GM12864 (cell line): ENCODE results near the gene ZBTB42.
A peak's percentile ranks its signal among the peaks of the same experiment; 100 is the strongest.

Experiments used
- DNase-seq: peaks from one replicate; pipeline ENCODE4 v3.0.0-alpha.2; 2011; ENCODE audit warnings: low read depth
- H3K4me3 ChIP-seq: 2 replicates; pipeline ENCODE4 v1.5.1; 2011; ENCODE audit warnings: mild to moderate bottlenecking, low read depth, low read length, control low read depth
- TF ChIP-seq, protein P1 (sequence below): IDR thresholded peaks from 2 replicates; pipeline ENCODE4 v1.5.1; 2011; ENCODE audit warnings: low read depth, mild to moderate bottlenecking, moderate library complexity, low read length, control low read depth, inconsistent platforms; ENCODE audit errors: missing control alignments

Gene ZBTB42

DNA sequence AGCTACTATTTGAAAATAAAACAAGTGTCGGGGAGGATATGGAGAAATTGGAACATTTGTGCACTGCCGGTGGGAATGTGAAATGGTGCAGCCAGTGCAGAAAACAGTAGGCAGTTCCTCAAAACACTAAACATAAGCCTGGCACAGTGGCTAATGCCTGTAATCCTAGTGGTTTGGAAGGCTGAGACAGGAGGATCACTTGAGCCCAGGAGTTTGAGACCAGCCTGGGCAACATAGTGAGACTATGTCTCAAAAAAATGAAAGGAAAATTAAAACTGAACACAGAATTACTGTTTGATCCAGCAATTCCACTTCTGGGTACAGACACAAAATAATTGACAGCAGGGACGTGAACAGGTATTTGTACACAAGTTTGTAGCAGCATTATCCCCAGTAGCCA, 35.4 kb upstream of the ZBTB42 start:
- no peak for DNase-seq
- H3K4me3 ChIP-seq: no peak overlapping the region
- TF ChIP-seq, protein P1, sequence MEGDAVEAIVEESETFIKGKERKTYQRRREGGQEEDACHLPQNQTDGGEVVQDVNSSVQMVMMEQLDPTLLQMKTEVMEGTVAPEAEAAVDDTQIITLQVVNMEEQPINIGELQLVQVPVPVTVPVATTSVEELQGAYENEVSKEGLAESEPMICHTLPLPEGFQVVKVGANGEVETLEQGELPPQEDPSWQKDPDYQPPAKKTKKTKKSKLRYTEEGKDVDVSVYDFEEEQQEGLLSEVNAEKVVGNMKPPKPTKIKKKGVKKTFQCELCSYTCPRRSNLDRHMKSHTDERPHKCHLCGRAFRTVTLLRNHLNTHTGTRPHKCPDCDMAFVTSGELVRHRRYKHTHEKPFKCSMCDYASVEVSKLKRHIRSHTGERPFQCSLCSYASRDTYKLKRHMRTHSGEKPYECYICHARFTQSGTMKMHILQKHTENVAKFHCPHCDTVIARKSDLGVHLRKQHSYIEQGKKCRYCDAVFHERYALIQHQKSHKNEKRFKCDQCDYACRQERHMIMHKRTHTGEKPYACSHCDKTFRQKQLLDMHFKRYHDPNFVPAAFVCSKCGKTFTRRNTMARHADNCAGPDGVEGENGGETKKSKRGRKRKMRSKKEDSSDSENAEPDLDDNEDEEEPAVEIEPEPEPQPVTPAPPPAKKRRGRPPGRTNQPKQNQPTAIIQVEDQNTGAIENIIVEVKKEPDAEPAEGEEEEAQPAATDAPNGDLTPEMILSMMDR: no peak

DNA sequence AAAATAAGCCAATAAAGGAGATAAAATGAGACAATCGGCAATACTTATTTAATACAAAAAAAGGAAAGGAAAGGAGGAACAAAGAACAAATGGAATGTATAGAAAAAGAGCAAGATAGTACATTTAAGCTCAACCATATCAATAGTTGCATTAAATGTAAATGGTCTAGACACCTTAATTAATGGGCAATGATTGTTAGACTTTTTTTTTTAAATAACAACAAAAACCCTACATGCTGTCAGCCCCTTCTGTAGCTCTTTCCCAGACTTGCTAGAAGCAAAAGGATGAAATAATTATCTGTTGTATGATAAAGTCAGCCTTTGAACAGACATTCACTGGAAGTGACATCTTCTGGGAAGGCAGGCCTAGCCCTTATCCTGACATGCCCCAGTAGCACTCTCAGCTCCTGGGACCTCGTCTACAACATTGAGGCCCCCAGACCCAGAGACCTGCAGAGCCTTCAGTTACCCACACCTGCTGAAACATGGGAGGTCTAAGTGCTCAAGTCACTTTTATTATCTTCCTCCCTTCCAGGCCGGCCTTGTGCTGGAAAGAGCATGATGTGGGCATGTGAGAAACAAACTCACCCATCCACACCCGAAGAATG, 34.5 kb upstream of the ZBTB42 start:
- H3K4me3 ChIP-seq: no peak overlapping the region

DNA sequence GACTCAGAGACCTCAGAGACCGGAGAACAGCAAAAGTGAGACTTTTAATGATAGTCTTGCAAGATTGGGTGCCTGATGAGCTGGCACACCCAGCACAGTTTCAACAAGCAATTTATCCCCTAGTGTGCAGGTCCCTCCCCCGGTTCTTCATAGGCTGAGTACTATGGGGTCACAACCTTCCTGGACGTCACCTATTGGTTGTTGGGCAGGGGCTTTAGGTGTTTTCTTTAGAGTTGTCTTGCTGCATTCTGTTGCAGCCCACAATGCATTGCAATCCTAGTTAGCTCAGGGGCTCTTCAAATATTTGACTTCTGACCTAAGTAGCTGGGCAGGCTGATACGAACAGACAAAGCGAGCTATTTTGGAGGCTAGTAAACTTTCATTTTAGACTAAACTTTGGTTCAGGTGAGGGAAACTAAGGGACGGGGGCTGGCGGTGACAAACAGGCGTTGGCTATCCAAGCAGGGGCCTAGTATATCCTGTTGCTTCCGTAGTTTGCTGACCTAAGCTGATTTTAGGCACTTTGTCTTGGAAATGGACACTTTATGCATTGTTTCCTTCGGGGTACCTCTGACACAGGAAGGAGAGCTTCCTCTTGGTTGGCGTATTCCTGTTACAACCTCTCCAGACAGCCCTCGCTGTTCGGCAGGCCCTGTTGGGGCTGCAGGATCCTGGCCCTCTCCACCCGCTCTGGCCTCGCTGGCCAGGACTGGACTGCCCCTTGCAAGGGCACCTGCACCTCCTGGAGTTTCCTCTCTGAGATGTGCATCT, 33.9 kb upstream of the ZBTB42 start:
- TF ChIP-seq, protein P1: no peak
- H3K4me3 ChIP-seq: no peak overlapping the region

More for the DNA sequence above, 34.5 kb upstream of the ZBTB42 start:
- no peak for DNase-seq
- TF ChIP-seq, protein P1: no peak

DNA sequence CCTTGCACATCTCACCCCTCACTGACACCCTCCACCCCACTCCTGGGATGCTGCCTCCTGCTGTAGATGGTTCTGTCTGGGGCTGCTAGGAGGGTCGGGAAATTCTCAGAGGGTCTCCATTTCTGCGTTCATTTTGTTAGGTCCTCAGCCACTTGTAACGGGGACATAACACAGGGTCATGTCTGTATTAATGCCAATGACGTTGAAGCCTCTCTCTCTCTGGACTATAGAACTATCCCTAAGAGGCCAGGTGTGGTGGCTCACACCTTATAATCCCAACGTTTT, 33.3 kb upstream of the ZBTB42 start:
- DNase-seq: no peak
- no peak overlapping the region for H3K4me3 ChIP-seq
- TF ChIP-seq, protein P1: no peak

More for the DNA sequence above, 33.9 kb upstream of the ZBTB42 start:
- no peak for DNase-seq

GRCh38 chr14:104768437-104769323, 32.2 kb upstream of the ZBTB42 start:
- DNase-seq: peak; percentile 24
- TF ChIP-seq, protein P1: peak; percentile 93
- no peak overlapping the region for H3K4me3 ChIP-seq

GRCh38 chr14:104769324-104770071, 31.4 kb upstream of the ZBTB42 start:
- H3K4me3 ChIP-seq: no peak overlapping the region
- TF ChIP-seq, protein P1: no peak
- no peak for DNase-seq
